Measurements from ENCODE around the gene PRKAG2.

The PRKAG2 gene

DNA sequence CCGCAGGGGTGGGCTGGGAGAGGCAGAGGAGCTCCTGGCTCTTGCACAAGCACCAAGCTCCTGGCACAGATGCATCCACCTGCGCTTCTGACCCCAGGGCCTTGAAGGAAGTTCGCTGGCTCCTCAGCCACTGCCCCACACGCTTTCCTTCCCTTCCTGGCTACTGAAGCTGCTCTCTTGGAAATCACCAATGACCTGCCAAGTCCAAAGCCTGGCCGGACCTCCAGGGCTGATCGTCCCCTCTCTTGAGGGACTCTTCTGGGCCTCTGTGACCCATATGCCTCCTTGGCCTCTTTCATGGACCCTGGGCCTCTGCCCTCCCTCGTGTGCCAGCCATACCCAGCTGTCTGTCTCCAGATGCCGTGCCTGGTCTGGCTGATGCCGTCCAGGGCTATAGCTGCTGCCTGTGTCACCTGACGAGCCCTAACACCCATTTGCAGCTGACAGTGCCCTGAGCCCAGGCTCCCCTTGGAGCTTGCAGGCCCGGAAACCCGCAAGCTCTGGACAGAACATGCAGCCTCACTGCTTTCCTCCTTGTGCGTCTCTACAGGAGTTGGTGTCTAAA lies 113.4 kb downstream of the PRKAG2 start:
- TF ChIP-seq CTCF (IDR thresholded peaks at IDR 0.05; ENCODE audit: insufficient read depth, missing control alignments), result no peak
- FAIRE-seq, result no peak
- no peak for DNase-seq (ENCODE audit: insufficient read length, low spot score)

GRCh38 chr7:151762583-151763245 lies 114.2 kb downstream of the PRKAG2 start:
- TF ChIP-seq CTCF (IDR thresholded peaks at IDR 0.05; ENCODE audit: insufficient read depth, missing control alignments), result no peak
- DNase-seq (ENCODE audit: insufficient read length, low spot score), result no peak
- no peak for FAIRE-seq

DNA sequence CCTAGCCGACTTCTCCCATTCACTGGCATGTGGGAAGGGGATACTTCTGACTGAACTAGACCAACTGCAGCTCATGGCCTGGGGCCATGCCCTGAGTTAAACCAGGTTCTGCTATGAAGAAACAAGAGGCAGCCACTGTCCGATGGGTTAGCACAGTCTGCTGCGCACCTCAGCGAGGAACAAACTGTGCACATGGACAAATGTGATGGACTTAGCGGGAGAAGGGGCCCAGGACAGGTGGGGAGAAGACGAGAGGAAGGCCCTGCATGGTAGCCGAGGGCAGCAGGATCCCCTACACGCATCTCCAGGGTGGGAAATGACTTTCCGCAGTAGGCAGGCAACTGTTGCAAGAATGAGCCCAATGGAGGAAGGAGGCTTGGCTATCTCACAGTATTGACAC lies 115.0 kb downstream of the PRKAG2 start:
- DNase-seq (ENCODE audit: insufficient read length, low spot score), result no peak
- no peak for TF ChIP-seq CTCF (IDR thresholded peaks at IDR 0.05; ENCODE audit: insufficient read depth, missing control alignments)
- no peak for FAIRE-seq

GRCh38 chr7:151761231-151761630 lies 115.7 kb downstream of the PRKAG2 start:
- FAIRE-seq, result no peak
- DNase-seq (ENCODE audit: insufficient read length, low spot score), result no peak
- TF ChIP-seq CTCF (IDR thresholded peaks at IDR 0.05; ENCODE audit: insufficient read depth, missing control alignments), result no peak

DNA sequence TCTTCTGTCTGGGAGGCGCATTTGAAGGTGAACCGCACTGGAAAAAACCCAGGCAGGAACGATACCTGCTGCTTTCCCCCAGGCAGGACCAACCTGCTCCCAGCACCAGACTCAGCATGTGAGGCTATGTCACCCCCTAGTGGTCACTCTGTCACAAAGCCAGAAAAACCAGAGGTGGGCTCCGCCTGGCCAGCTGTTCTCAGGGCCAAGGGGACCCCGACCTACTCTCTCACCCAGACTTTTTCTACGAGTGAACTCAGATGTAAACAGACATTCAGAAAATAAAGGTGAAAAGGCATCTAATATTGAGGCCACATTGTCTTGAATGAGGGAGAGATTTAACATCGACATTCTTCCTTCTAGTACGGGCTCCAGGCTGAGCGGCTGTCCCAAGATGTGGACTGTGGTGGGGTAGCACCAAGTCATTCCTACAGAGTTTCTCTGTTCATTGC lies 117.3 kb downstream of the PRKAG2 start:
- FAIRE-seq (no peak), DNase-seq (ENCODE audit: insufficient read length, low spot score) (peak; percentile 68)
- peak; percentile 77 for TF ChIP-seq CTCF (IDR thresholded peaks at IDR 0.05; ENCODE audit: insufficient read depth, missing control alignments)

DNA sequence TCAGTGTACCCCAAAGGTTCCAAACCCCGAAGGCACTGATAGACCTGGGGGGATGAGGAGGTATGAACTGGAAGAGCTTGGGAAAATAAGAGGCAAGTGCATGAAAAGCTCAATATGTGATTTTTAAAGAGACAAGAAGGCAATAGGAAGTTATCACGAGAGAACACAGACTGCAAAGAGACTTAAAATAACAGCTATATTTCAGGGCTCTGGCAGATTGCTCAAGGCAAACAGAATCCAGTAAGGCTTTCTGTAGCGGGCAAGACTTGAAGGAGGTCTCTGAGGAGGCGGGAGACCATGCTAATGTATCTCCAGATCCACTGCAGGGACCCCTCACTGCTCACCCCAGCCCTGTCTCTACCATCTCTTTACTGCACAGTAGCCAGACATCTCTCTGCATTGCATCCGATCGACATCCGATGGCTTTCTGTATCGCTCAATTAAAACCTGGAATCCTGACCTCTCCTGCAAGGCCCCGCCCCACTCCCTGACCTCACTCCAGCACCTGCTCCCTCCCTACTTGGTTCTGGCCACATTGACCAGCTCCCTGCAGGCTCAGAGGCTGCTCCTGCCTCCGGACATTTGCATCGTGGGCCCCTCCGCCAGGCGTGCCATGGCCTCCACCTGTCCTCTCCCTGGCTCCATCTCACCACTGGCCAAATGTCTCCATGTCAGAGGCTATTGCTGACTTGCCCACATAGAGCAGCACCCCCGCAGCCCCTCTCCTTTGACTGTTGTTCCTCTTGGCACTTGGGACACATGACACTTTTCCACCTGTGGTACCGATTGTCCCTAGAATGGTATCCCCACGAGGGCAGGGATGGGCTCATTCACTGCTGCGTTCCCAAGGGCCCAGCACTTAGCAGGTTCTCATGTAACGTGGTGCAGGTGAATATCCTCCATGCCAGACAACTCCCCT lies 118.0 kb downstream of the PRKAG2 start:
- no peak for TF ChIP-seq CTCF (IDR thresholded peaks at IDR 0.05; ENCODE audit: insufficient read depth, missing control alignments)
- no peak for FAIRE-seq

More for the DNA sequence above, 118.0 kb downstream of the PRKAG2 start:
- DNase-seq (ENCODE audit: insufficient read length, low spot score), result no peak

All from D721Med (cell line).